Transverse colon (tissue), 4 donors: Measurements from ENCODE around the gene POLR2A. TPM values are rescaled to one million over a fixed set of nuclear protein-coding genes. Genes with fewer than 3 reads are reported as not detected.

Source experiments
- DNase-seq: peaks from one replicate; pipeline ENCODE4 v3.0.0-alpha.2; 2019
- H3K27ac ChIP-seq, 4 donors: fragments of 200-600 bp; sonication (generic); 2 replicates each; pipeline ENCODE4 v1.5.1; 2016 to 2018; ENCODE audit warnings: inconsistent platforms in 4 of 4
- H3K27me3 ChIP-seq: fragments of 200-600 bp; sonication (generic); 2 replicates; pipeline ENCODE4 v1.5.1; 2017; ENCODE audit warnings: inconsistent platforms
- H3K36me3 ChIP-seq, 4 donors: fragments of 200-600 bp; sonication (generic); 2 replicates each; pipeline ENCODE4 v1.5.1; 2017 to 2019; ENCODE audit warnings: inconsistent platforms in 4 of 4
- H3K4me1 ChIP-seq, 4 donors: fragments of 200-600 bp; sonication (generic); 2 replicates each; pipeline ENCODE4 v1.5.1; 2017 to 2020; ENCODE audit warnings: inconsistent platforms in 4 of 4
- H3K4me3 ChIP-seq, 4 donors: fragments of 200-600 bp; sonication (generic); 1 replicate in 1 of 4; 2 replicates in 3 of 4; pipeline versions ENCODE4 v1.5.1 to v1.6.1; 2017 to 2019; ENCODE audit warnings: inconsistent platforms in 4 of 4
- H3K9me3 ChIP-seq, 2 donors: fragments of 200-600 bp; sonication (generic); 2 replicates each; pipeline ENCODE4 v1.5.1; 2017 to 2019; ENCODE audit warnings: inconsistent platforms in 2 of 2
- CTCF ChIP-seq, 5 experiments: fragments of 200-600 bp in 3 of 5; fragments of 450-650 bp in 2 of 5; sonication (generic) in 3 of 5; IDR thresholded peaks; 1 replicate in 2 of 5; 2 replicates in 3 of 5; pipeline ENCODE4 v1.5.1; 2016 to 2017; ENCODE audit warnings: antibody characterized with exemption in 5 of 5, inconsistent platforms in 3 of 5, mild to moderate bottlenecking in 2 of 5, moderate library complexity in 1 of 5
- EP300 ChIP-seq: sonication (generic); formaldehyde crosslinking; IDR thresholded peaks from one replicate; pipeline ENCODE4 v1.6.1; 2017; ENCODE audit warnings: antibody characterized with exemption, low read depth
- POLR2A ChIP-seq: fragments of 450-650 bp; IDR thresholded peaks from one replicate; pipeline ENCODE4 v1.6.1; 2016; ENCODE audit warnings: antibody characterized with exemption, mild to moderate bottlenecking, moderate library complexity
- POLR2AphosphoS5 ChIP-seq, 3 donors: sonication (generic); formaldehyde crosslinking; IDR thresholded peaks; one replicate each; pipeline ENCODE4 v1.6.1; 2016; ENCODE audit warnings: antibody characterized with exemption in 3 of 3
- WGBS, 2 donors: methylation state at CpG; one replicate each; pipeline ENCODE4 v1.1.5; 2018; ENCODE audit warnings: low coverage in 1 of 2; 5-methylcytosine and 5-hydroxymethylcytosine counted together
- in situ Hi-C, 4 donors: fragments of 200-750 bp; cut with MboI; loops; one replicate each; pipeline versions ENCODE4 v1.15.0 to v1.15.1; 2017; ENCODE audit warnings: low sequenced_read_pairs in 3 of 4, low pct_ligation_motif_present in 1 of 4, low pct_unique_long_range_greater_than_20kb in 1 of 4
- intact Hi-C: fragments of 100-400 bp; cut with DNase I; formaldehyde crosslinking; loops from one replicate; pipeline ENCODE4 v1.15.1; 2023; ENCODE audit warnings: low total_unique reads
- total RNA-seq, 4 donors: library from RNA; depleted of rRNA; stranded (reverse); fragments of >200 nt; gene quantifications; one replicate each; pipeline ENCODE4 v1.1.0, GENCODE V29; 2016

The POLR2A gene
- total RNA-seq, 4 donors from 2014 or later: 91.3 to 321 (median 127) TPM

GRCh38 chr17:7443499-7444485, 40.4 kb upstream of the POLR2A start:
- Histone ChIP-seq H3K27me3 (peaks cover 74% of the 10 kb centered on the region), H3K4me3 (no peak overlapping the region), H3K9me3 (no peaks in the 10 kb centered on the region), H3K4me1 (peaks cover 13 to 38% (median 25%) of the 10 kb centered on the region in 4 donors), H3K36me3 (no peaks in the 10 kb centered on the region), H3K27ac (no peak overlapping the region)
- WGBS, 2 donors: 88 to 94% methylated on average over 4 to 7 of the region's 7 CpGs
- in situ Hi-C loops: no loop called here
- no peak for TF ChIP-seq EP300
- TF ChIP-seq CTCF (IDR thresholded peaks at IDR 0.05): no peak
- no peak for TF ChIP-seq POLR2A
- no peak for TF ChIP-seq POLR2AphosphoS5 (IDR thresholded peaks at IDR 0.05)
- intact Hi-C loops: no loop called here
- DNase-seq: no peak

GRCh38 chr17:7444682-7445618, 39.2 kb upstream of the POLR2A start, which contains the start of gene CHRNB1:
CHRNB1 (plus strand) TSS chr17:7445061; CDS start chr17:7445128, 67 bp downstream.
- peaks cover 7 to 31% (median 18%) of the 10 kb centered on the region in 4 donors for H3K4me1 ChIP-seq
- intact Hi-C loops (no loop called here), in situ Hi-C loops (no loop called here)
- no peaks in the 10 kb centered on the region for H3K36me3 ChIP-seq
- TF ChIP-seq CTCF (IDR thresholded peaks at IDR 0.05) (peak in 2 of 5 experiments; percentile 20 to 22), POLR2A (no peak)
- no peaks in the 10 kb centered on the region for H3K9me3 ChIP-seq
- H3K27me3 ChIP-seq: peaks cover 64% of the 10 kb centered on the region
- peak within 1 kb of the TSS in 2 of 4 donors; percentile 36 to 49 for H3K27ac ChIP-seq
- peak within 1 kb of the TSS; percentile 14 to 44 (median 30) for H3K4me3 ChIP-seq
- DNase-seq: peak; percentile 87
- WGBS, 2 donors: 9 to 60% methylated on average over 1 to 36 of the region's 51 CpGs

- in situ Hi-C loops: no loop called here
- peak overlapping the region in 2 of 4 donors; percentile 36 to 49 for H3K27ac ChIP-seq
- H3K27me3 ChIP-seq: peaks cover 58% of the 10 kb centered on the region
- peaks cover under 1 to 24% (median 11%) of the 10 kb centered on the region in 4 donors for H3K4me1 ChIP-seq
- DNase-seq: peak; percentile 91
- no peaks in the 10 kb centered on the region for H3K36me3 ChIP-seq
- peak overlapping the region in 3 of 4 donors; percentile 14 to 44 (median 40) for H3K4me3 ChIP-seq
- no peak for TF ChIP-seq CTCF (IDR thresholded peaks at IDR 0.05)
- TF ChIP-seq EP300: no peak
- no peak for TF ChIP-seq POLR2A
- TF ChIP-seq POLR2AphosphoS5 (IDR thresholded peaks at IDR 0.05): no peak
- 0 to 7% methylated on average over 4 to 16 of the region's 16 CpGs for WGBS, 2 donors
- intact Hi-C loops: no loop called here
- H3K9me3 ChIP-seq: no peaks in the 10 kb centered on the region
Measured at GRCh38 chr17:7445619-7445968, 38.6 kb upstream of the POLR2A start.

GRCh38 chr17:7448461-7448860, 35.7 kb upstream of the POLR2A start:
- TF ChIP-seq EP300 (no peak), POLR2AphosphoS5 (IDR thresholded peaks at IDR 0.05) (no peak), POLR2A (no peak), CTCF (IDR thresholded peaks at IDR 0.05) (no peak)
- DNase-seq: no peak
- H3K27ac ChIP-seq: no peak overlapping the region
- peaks cover 42% of the 10 kb centered on the region for H3K27me3 ChIP-seq
- H3K4me1 ChIP-seq: peaks cover 0 to 21% (median 8%) of the 10 kb centered on the region in 4 donors
- H3K4me3 ChIP-seq: no peak overlapping the region
- 80 to 88% methylated on average over 1 to 7 of the region's 7 CpGs for WGBS, 2 donors
- H3K9me3 ChIP-seq: no peaks in the 10 kb centered on the region
- in situ Hi-C loops (no loop called here), intact Hi-C loops (no loop called here)
- no peaks in the 10 kb centered on the region for H3K36me3 ChIP-seq
